Psoas muscle (tissue), 8 donors: ENCODE results near the gene TUBGCP5. TPM values are rescaled to one million over a fixed set of nuclear protein-coding genes. Genes with fewer than 3 reads are reported as not detected.

ENCODE experiments used
- ATAC-seq, 4 donors: fragments of 200-7000 bp; cut with Tn5 transposase; one replicate each; pipeline ENCODE4 v1.9.1; 2020; ENCODE audit warnings: moderate library complexity in 3 of 4, mild to moderate bottlenecking in 2 of 4
- DNase-seq, 2 donors: peaks; one replicate each; pipeline ENCODE4 v3.0.0-alpha.2; 2020
- H3K27ac ChIP-seq: fragments of 200-600 bp; one replicate; pipeline ENCODE4 v1.8.0; 2022
- H3K27me3 ChIP-seq, 3 donors: fragments of 200-600 bp in 1 of 3; one replicate each; pipeline versions ENCODE4 v1.6.1 to v1.8.0; 2013 to 2022; ENCODE audit warnings: low read length in 2 of 3, mild to moderate bottlenecking in 2 of 3, moderate library complexity in 1 of 3; ENCODE audit not compliant: insufficient read depth in 3 of 3
- H3K36me3 ChIP-seq, 2 donors: fragments of 200-600 bp in 1 of 2; one replicate each; pipeline versions ENCODE4 v1.6.1 to v1.8.0; 2013 to 2022; ENCODE audit warnings: low read depth in 1 of 2, mild to moderate bottlenecking in 1 of 2, moderate library complexity in 1 of 2; ENCODE audit not compliant: insufficient read depth in 1 of 2
- H3K4me1 ChIP-seq: fragments of 200-600 bp; one replicate; pipeline ENCODE4 v1.8.0; 2022
- H3K4me3 ChIP-seq: fragments of 200-600 bp; one replicate; pipeline ENCODE4 v1.8.0; 2022; ENCODE audit warnings: mild to moderate bottlenecking
- H3K9me3 ChIP-seq: fragments of 200-600 bp; one replicate; pipeline ENCODE4 v1.8.0; 2022
- CTCF ChIP-seq: fragments of 200-600 bp; IDR thresholded peaks from one replicate; pipeline ENCODE4 v1.8.0; 2022; ENCODE audit warnings: antibody characterized with exemption
- WGBS, 3 donors: extraction: QIAGEN DNeasy Blood & Tissue Kit; methylation state at CpG; one replicate each; pipeline versions ENCODE4 v1.1.6 to v1.1.7; 2013; 5-methylcytosine and 5-hydroxymethylcytosine counted together
- intact Hi-C, 2 donors: fragments of 100-400 bp; cut with DNase I; formaldehyde crosslinking; loops; one replicate each; pipeline versions ENCODE4 v1.11.0 to v1.14.2; 2022
- polyA plus RNA-seq, 3 donors: library from polyadenylated mRNA; stranded (reverse); fragments of 200-250 nt; gene quantifications; one replicate each; pipeline ENCODE4 v1.2.3, GENCODE V29; 2013
- total RNA-seq, 4 donors: library from RNA; stranded (reverse); fragmentation: NEBNext Ultra II Directional in 2 of 4; extraction: Animal tissue kit (Norgen Biotek cat#: 25700) in 2 of 4; gene quantifications; one replicate each; pipeline versions ENCODE4 v1.2.1 to v1.2.4, GENCODE V29; 2021 to 2023
- donor health status: healthy with polysubstance abuse.
- donor health status: DM: no; HTN: no; CAD: no; lungs with moderate emphysema.
- donor health status: Bipolar disorder and iron deficiency.
- donor health status: healthy.
- donor health status: DM: yes; HTN: yes; CAD: no.
- donor health status: DM: no; HTN: no; CAD: no.
- donor health status: DM: no; HTN: no; CAD: no.
- donor health status: DM: yes; HTN: yes; CAD: no.

The TUBGCP5 gene
- total and polyA plus RNA-seq, 7 donors = 5.1 to 15.1 (median 9.3) TPM

GRCh38 chr15:23075927-23076326 is 36.6 kb upstream of the TUBGCP5 start:
- Histone ChIP-seq H3K36me3 (no peaks in the 10 kb centered on the region), H3K4me3 (no peak overlapping the region), H3K27ac (no peak overlapping the region), H3K27me3 (peaks cover 0 to 16% (median 0%) of the 10 kb centered on the region in 3 donors), H3K9me3 (no peaks in the 10 kb centered on the region), H3K4me1 (no peaks in the 10 kb centered on the region)
- no peak for ATAC-seq
- intact Hi-C loops = no loop called here
- DNase-seq = no peak
- no peak for TF ChIP-seq CTCF
- WGBS, 3 donors = 77 to 81% (median 78%) methylated on average over 4 of the region's 4 CpGs

- no peak for TF ChIP-seq CTCF
- WGBS, 3 donors = 61 to 69% (median 63%) methylated on average over 1 of the region's 1 CpG
- no peak for DNase-seq
These were observed 35.3 kb upstream of the TUBGCP5 start for GRCh38 chr15:23074684-23075083.

GRCh38 chr15:23073890-23074646 is 34.7 kb upstream of the TUBGCP5 start:
- WGBS, 3 donors = 26 to 55% (median 36%) methylated on average over 24 of the region's 24 CpGs
- H3K9me3 ChIP-seq = no peaks in the 10 kb centered on the region
- TF ChIP-seq CTCF = no peak
- DNase-seq (no peak), ATAC-seq (peak in 2 of 4 donors; percentile 53 to 61)
- no peaks in the 10 kb centered on the region for H3K4me1 ChIP-seq
- H3K36me3 ChIP-seq = no peaks in the 10 kb centered on the region
- no peak overlapping the region for H3K4me3 ChIP-seq
- H3K27me3 ChIP-seq = peaks cover 0 to 17% (median 0%) of the 10 kb centered on the region in 3 donors
- no peak overlapping the region for H3K27ac ChIP-seq
- intact Hi-C loops = no loop called here

More at GRCh38 chr15:23074684-23075083, 35.3 kb upstream of the TUBGCP5 start:
- no peak overlapping the region for H3K27ac ChIP-seq
- ATAC-seq = no peak
- no peak overlapping the region for H3K4me3 ChIP-seq
- peaks cover 0 to 17% (median 0%) of the 10 kb centered on the region in 3 donors for H3K27me3 ChIP-seq
- no peaks in the 10 kb centered on the region for H3K36me3 ChIP-seq
- no peaks in the 10 kb centered on the region for H3K4me1 ChIP-seq
- no peaks in the 10 kb centered on the region for H3K9me3 ChIP-seq
- intact Hi-C loops = no loop called here

- ATAC-seq = no peak
- no peak for DNase-seq
These were observed 33.3 kb upstream of the TUBGCP5 start for GRCh38 chr15:23072633-23073032.

More at GRCh38 chr15:23072633-23073032, 33.3 kb upstream of the TUBGCP5 start:
- H3K4me1 ChIP-seq = no peaks in the 10 kb centered on the region
- intact Hi-C loops = no loop called here
- WGBS, 3 donors = 86 to 89% (median 86%) methylated on average over 1 of the region's 1 CpG
- H3K4me3 ChIP-seq = no peak overlapping the region
- H3K27me3 ChIP-seq = peaks cover 0 to 17% (median 0%) of the 10 kb centered on the region in 3 donors
- H3K27ac ChIP-seq = no peak overlapping the region
- no peak for TF ChIP-seq CTCF
- no peaks in the 10 kb centered on the region for H3K36me3 ChIP-seq
- H3K9me3 ChIP-seq = no peaks in the 10 kb centered on the region
